Esophagus squamous epithelium (tissue), 4 donors: ENCODE data around the gene MYORG.

Experiments used
- CTCF ChIP-seq, 6 experiments: fragments of 450-650 bp in 4 of 6; fragments of 200-600 bp in 2 of 6; sonication (generic) in 2 of 6; IDR thresholded peaks; one replicate each; pipeline ENCODE4 v1.5.1; 2016 to 2019; ENCODE audit warnings: antibody characterized with exemption in 6 of 6, mild to moderate bottlenecking in 4 of 6, moderate library complexity in 4 of 6
- POLR2A ChIP-seq, 4 donors: fragments of 450-650 bp; IDR thresholded peaks; one replicate each; pipeline ENCODE4 v1.6.1; 2017; ENCODE audit warnings: antibody characterized with exemption in 4 of 4, mild to moderate bottlenecking in 4 of 4, moderate library complexity in 3 of 4

- no peak for TF ChIP-seq CTCF (IDR thresholded peaks at IDR 0.05)
- no peak for TF ChIP-seq POLR2A (IDR thresholded peaks at IDR 0.05)
Measured at GRCh38 chr9:34406219-34406618, 29.5 kb upstream of the MYORG start.
